Hematopoietic multipotent progenitor cell treated with erythropoietin and hydrocortisone succinate and interleukin-3 and kit ligand, for 4 days (in vitro differentiated cells): ENCODE data around the gene BEX3.
A peak's percentile ranks its signal among the peaks of the same experiment; 100 is the strongest.
"Not testable (repeated sequence)": the region's sequence is repeated elsewhere in the genome, so short reads cannot be mapped to it uniquely, and the experiment has no call there.

Experiments
- DNase-seq: peaks from one replicate; pipeline ENCODE4 v3.0.0-alpha.2; 2015

Gene BEX3

DNA sequence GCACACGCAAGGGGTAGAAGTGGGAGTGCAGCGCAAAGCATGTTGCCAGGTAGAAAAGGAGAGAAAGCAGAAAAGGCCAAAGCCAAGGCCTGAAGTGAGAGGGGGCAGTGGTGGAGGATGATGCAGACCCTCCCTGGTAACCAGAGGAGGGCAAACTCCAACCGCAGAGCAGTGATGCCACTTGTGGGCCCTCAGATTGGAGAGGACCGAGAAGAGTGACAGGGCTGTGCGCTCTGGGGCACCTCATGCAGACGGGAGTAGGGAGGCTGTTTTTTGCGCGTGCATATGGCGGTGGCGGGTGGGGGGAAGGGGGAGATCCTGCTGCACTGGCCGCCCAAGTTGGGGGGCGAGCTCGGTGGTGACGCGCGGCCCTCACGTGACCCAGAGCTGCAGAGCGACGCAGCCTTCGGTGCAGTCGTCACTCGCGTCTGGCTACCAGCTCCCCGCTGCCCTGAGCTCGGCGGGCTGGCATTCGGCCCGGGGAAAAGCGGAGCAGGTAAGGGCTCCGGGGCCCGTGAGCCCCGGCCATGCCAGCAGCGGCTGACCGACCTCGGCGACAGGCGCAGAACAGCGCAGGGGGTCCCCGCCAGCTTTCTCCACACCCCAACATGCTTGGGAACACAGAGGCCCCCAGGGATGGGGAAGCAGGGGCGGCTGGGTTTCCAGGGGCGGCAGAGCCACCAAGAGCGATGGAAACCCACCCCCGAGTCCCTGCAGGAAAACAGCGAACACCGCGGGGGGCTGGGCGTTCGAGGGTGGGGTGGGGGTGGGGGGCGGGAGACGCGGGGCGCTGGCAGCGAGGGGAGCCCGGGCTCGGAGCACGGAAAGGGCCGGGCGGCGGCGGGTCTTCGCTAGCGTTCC is at the start of gene BEX3:
BEX3 (plus strand) TSS at position 421 of the 861 bp plus-strand sequence. CDS start 984 bp downstream, outside the sequence.
- DNase-seq: peak; percentile 74

DNA sequence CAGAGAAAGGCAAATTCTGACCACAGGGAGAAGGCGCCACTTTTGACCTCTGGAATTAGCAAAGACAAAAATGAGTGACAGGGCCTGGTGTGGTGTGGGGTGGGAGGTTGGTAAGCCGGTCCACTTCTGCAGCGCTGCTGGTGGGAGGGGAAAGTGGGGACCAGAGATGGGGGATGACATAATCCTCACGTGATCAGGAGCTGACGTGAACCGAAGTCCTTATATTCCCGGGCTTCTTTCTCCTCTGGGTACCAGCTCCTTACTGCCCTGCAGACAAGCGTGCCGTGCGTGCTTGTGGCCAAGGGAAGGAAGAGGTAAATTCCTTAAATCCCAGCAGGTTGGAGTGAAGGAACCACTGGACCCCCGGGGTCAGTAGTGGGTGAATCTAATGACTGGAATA is 46.3 kb upstream of the BEX3 start, which contains the start of gene TCEAL7:
TCEAL7 (plus strand) TSS at position 249 of the 400 bp plus-strand sequence. CDS start 1,165 bp downstream, outside the sequence.
- no peak for DNase-seq

DNA sequence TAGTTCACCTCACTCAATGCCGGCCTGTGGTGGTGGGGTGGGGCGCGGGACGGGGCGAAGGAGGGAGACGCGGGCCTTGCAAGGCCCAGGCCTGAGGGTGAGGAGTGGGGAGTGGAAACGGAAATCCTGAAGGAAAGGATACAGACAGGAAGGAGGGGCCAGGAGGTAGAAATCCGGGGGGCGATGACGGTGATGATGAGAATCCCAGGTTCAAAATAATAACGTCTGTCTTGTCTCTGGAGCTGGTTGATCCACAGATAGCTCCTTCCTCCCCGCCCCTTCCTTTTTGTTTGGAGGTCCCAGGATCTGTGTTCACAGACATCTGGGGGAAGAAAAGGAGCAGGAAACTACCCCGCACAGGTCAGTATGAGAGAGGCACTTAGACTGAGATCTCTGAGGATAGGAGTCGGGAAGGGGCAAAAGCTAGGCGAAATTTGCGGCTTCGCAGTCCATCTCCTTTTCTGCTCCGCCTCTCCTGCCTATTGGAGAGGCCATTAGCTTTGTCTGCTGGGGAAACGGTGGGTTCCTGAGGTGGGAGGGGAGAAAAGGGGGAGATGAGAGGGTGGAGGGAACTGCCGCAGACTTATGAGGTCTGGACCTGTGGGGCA is 45.6 kb upstream of the BEX3 start:
- DNase-seq: no peak

DNA sequence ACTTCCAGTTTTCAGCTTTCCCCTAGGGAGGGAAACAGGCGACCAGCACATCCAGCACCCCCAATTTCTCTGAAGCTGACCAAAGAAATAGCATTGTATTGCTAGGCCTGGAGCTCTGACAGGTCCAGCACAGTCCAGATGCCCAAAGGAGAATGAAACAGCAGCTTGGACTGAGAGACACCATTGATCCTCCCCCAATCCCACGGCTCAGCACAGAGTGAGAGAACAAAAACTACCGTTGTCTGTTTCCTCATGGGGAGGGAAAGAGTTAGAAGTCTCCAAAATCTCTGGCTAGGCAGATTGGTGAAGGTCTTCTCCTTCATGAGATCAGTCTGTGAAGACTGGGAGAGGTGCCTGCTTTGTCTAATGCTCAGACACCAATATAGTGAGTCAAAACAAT is 37.7 kb upstream of the BEX3 start:
- DNase-seq: no peak

DNA sequence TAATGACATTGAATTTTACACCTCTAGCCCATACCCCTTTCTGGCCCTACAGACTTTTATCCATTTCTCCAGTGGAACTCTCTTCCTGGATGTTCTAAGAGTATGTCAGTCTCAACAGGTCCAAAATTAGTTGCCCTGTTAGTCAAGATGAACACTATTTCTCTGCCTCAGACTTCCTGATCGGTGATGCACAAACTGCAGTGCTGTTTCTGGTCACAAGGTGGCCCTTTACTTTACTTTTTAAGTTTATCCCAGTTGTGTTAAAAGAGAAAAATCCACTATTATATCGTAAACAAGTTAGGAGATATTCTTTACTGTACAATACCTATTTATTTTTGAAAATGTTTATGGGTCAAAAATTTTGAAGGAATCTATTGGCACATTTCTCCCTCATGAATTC is 33.2 kb upstream of the BEX3 start:
- DNase-seq: peak; percentile 68

DNA sequence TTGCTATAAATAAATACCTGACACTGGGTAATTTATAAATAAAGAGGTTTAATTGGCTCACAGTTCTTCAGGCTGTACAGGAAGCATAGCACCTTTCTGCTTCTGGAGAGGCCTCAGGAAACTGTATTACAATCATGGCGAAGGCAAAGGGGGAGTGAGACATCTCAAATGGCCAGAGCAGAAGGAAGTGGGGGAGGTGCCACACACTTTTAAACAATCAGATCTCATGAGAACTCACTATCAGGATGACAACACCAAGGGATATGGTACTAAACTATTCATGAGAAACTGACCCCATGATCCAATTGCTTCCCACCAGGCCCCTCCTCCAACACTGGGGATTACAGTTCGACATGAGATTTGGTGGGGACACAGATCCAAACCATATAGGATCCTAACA is 31.7 kb upstream of the BEX3 start:
- no peak for DNase-seq

DNA sequence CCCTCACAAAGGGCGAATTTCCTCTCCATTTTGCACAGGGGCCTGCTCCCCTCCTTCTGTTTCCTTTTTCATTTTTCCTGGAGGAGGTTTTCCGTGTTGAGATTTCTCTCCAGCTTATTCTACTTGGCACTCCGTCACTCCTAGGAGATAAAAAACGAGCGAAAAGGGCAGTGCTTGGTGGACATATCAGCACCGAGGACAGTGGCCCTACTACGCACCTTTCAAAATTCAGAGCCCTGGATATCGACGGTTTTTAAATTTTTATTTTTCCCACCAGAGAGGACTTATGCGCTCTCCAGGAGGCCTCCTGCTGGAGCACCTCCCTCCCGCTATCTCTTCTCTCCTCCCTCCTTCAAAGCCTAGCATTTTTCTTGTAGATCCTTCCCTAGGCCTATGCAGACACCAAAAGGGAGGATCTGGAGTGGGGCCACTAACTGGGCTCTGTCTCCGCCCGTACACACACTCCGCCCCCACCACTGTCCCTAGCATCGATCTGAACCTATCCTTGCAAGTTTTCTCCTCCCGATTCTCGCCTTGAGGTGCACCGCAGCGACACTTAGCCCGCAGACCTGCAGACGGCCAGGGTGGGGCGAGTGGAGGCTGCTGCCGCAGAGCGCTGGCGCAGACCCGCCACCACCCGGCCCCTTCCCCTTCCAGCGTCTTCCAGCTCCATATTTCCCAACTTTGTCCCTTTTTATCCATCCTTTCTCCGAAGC is 28.5 kb upstream of the BEX3 start:
- no peak for DNase-seq

DNA sequence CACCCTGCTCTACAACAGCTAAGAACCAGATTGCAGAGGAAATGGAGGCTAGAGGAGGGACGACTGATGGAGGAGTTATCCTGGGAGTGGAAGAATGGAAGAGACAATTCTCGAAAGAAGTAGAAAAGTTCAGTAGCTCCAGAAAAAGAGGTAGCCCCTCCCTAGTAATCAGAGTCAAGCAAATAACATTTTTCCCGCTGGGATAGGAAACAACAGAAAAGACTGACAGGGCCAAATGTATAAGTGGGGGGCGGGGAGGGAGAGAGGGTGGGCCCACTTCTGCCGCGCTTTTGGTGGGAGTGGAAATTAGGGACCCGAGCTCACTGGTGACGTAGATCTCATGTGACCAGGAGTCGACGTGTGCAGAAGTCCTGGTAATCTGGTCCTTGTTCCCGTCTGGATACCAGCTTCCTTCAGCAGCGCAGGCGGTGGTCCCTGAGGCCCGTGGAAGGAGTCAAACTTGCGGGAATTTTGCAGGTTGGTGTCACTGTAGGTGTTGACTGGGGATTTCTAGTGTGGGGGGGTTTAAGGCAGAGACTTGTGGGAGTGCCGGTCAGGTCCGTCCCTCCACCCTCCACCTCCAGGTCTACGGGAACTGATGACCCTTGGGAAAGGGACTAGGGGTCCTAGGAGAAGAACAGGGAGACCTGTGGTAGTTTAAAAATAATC is 20.1 kb upstream of the BEX3 start, which contains the start of gene TCEAL9:
TCEAL9 (plus strand) TSS at position 377 of the 669 bp plus-strand sequence. CDS start 1,179 bp downstream, outside the sequence.
- peak; percentile 74 for DNase-seq

DNA sequence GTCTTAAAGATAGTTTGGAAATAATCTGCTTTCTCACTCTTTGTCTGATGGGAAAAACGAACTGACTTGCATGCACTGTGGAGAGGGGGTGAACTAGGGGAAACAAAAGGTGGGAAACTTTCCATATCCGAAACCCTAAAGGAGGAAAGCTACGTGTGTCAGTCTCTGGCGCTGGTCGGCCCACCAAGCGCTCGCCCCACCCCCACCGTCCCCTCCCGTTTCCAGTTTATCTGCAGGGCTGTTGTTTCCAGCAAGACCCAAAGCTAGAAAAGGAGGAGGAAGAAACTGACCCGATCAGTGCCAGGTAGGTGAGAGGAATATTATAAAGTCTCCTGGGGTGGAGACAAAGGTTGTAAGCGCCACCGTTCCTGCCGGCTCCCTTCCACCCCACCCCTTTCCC is 19.5 kb upstream of the BEX3 start:
- DNase-seq: peak; percentile 22

DNA sequence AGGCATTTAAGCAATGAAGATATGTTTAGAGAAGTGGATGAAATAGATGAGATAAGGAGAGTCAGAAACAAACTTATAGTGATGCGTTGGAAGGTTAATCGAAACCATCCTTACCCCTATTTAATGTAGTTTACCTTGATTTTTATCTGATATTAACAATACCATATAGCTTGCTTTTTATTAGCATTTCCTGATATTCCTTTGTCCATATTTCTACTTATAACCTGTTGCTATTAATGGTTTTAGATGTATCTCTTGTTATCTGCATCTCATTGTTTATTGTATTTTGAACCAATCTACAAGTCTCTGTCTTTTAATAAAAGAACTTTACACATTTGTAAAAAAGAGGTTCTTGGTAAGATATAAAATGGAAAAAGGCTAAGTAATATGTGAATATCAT is 18.5 kb upstream of the BEX3 start:
- no peak for DNase-seq

DNA sequence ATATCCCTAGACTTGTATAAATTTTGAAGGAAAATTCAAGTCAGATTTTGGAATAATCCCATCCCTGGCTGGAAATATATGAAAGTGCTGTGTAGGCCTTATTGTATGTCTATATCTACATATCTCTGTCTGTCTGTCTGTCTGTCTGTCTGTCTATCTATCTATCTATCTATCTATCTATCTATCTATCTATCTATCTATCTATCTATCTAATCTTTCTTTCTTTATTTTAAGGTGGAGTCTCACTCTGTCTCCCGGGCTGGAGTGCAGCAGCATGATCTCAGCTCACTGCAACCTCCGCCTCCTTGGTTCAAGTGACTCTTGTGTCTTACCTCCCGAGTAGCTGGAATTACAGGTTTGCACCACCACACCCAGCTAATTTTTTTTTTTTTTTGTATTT is 16.7 kb upstream of the BEX3 start:
- DNase-seq: not testable (repeated sequence)

DNA sequence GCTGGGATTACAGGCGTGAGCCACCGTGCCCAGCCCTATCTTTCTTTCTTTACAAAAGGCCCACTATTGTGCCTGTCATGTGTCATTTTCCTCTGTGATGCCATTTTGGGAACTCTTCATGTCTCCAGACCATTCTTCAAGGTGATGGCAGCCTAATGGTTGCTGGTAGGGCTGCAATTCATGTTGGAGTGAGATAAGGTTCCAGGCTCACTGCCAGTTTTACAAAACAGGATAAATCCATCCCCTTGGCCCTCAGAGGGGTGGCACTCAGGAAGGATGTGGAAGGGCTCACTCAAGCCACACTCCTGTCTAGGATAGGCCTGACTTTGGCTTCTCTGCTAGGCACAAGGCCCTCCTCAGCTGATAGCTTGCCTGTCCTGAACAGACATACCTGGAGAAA is 16.2 kb upstream of the BEX3 start:
- peak; percentile 85 for DNase-seq

DNA sequence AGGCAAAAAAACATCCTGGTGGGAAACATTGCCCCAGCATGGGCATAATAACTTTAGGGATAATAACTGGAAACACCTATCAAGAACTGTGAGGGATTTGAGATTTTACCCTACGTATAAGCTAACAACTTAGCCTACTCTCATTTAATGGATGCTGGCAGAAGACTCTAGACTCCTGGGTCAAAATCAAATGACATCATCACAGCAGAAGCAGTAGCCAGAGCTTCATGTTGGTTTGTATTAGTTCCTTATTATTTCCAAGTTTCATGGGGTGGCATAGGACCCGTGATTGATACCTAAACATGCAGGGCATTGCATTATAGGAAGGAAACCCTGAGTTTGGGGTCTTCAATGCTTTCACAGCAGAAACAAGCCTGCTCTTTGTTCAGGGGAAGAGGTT is 15.4 kb upstream of the BEX3 start:
- no peak for DNase-seq

DNA sequence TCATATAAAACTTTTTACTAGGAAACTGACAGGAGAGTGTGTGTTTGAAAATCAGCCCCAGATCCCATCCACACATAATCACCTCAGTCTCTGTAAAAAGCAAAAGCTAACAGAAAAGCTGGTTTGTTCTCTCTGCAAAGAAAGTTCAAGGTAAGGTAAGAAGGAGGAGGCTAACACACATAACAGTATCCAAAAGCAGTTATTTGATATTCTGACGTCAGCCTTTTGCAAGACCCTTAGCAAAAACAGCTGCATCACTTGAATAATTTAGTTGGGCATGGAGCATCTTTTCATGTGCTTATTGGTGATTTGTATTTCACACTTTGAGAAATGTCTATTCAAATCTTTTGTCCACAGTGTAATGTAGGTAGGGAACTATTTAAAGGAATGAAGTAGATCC is 14.5 kb upstream of the BEX3 start:
- no peak for DNase-seq

DNA sequence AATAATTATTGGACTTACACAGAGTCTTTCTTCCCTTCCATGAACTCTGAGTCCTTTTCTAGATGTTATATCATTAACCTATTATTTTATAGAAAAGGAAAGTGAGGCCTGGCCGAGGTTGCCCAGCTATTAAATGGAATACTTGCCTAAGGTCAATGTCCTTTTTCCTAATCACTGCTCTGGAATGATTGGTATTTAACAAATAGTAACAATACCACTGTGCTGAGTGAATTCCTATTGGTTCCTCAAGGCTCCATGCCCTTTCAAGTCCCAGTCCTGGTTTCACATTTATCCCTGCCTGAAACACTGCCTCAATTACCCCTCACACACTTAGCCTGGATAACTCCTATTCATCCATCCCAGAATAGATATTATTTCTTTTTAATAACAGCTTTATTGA is 13.9 kb upstream of the BEX3 start:
- DNase-seq: no peak

DNA sequence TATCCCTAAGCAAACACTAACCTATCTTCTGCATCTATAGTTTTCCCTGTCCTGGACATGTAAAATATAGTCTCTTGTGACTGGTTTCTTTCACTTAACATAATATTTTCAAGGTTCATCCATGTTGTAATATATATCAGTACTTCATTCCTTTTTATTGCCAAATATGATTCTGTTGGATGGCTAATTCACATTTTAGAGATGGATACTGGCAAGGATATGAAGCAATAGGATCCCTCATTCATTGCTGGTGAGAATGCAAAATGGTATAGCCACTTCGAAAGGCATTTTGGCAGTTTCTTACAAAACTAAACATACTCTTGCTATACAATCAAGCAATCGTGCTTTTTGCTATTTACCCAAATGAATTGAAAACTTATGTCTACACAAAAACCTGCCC is 13.3 kb upstream of the BEX3 start:
- no peak for DNase-seq

DNA sequence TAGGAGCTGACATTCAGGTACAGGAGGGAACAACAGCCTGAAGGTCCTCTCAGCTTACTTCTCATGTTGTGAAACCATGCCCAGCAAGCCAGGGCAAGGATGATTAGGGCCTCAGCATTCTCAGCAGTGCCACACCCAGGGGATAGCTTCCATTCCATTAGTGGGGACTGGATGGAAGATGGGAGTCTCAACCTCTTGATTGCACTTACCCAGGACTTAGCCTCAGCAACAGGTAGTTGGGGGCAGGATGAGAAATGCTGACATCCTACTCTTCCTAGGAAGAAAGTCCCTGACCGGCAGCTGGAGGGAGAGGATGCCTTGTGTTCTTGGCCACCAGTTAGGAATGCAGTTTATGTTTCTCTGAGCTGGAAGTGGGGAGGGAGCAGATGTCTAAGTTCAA is 8.8 kb upstream of the BEX3 start:
- no peak for DNase-seq

DNA sequence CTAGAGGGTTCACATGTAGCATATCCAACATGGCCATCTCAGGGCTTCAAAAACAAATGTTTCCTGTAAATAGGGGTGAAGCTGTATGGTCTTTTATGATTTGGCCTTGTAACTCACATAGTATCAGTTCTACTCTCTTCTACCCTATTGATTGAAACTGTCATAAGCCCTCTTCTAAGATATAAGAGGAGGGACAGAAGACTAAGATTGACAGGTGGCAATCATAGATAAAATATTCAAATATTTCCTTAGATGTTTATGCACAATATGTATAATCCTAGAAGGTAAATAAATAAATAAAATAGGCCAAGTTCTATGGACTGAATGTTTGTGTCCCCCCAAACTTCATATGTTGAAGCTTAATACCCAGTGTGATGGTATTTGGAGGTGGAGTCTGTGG is 6.9 kb upstream of the BEX3 start:
- DNase-seq: no peak

DNA sequence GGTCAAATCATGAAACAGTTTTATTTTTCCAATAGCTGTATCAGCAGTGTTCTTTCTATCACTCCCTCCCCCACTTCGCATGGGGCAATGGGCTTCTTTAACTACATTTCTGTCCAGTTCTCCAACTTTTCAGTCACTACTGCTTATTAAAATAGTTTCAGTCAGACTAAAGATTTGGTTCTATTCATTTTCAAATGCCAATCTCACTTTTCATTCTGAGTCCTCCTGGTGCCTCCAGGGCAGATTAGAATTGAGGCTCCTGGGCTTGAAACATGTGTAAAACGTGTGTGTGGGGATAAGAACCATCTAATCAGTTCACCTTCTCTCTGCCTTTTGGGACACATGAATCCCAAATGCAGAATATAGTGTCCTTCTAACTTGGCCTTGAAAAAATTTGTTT is 3.5 kb upstream of the BEX3 start:
- no peak for DNase-seq

DNA sequence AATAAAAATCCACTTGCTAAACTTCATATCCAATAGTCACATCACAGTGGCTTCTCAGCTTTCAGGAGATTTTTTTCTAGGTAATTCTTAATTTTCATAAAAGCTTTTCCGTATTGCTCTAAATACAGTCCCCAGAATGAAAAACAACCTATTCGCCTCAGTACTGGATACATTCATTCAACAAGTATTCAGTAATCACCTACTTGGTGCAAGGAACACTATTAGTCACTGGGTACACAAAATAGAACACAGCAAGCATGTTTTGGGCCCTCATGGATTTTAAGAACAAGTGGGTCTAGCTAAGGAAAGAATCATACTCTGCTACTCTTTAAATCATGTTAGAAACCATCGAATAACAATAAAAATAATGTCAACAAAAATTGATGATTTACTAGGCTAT is 2.8 kb upstream of the BEX3 start:
- DNase-seq: no peak

DNA sequence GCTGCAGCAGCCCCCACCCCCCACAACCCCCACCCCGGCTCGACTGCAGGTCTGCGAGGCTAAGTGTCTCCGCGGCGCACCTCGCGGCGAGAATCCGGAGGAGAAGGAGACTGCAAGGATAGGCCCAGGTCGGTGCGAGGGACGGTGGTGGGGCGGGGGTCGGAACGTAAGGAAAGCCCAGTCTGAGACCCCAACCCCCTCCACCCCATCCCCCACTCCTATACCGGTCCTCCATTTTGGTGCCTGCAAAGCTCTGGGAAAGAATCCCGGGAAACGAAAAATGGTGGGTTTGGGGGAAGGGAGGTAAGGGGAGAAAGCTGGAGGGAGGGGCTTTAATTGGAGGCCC is 614 bp downstream of the BEX3 start:
- DNase-seq: peak; percentile 17

DNA sequence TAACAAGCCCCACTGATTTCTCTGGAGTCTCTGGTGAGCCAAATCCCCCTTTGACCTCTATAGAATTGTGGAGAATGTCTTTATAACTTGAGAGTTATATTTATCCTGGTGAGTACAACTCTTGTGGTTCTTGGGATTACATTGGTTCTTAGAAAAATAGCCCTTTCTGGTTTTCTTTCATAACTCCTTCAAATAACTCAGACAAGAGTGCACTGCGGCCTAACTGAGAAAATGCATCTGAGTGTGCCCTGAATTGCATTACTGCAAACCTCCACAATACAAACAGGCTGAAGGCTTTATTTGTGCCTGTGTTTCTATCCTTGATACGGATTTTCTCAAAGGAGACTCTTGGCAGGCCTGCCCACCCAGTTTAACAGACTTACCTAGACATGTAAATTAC is 2.7 kb downstream of the BEX3 start:
- no peak for DNase-seq

DNA sequence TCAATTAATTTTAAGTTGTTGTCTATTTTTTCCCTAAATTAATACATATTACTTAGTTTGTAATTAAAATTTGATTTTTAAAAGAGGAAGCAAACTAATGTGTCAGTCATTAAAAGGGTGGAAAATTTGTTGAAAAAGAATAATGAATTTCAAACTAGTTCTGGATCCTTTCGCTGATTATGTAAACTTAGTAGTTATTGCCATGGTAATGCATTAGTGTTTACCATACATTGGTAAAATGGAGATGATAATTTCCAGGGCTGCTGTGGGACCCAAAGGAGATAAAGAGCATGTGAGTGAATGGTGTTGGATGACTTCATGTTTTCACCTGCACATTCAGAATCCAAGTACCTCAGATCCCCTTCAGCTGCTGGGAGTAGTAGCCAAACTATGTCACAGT is 6.5 kb downstream of the BEX3 start:
- no peak for DNase-seq
